ENCODE data around the gene STPG1. TPM values are rescaled to one million over a fixed set of nuclear protein-coding genes. Genes with fewer than 3 reads are reported as not detected.

Gene STPG1
- total and polyA plus RNA-seq, 9 of the 15 experiments (the other 6 are each of a cell fraction or from before 2014, with no cell fraction given): 5.0 to 11.9 (median 8.3) TPM

GRCh38 chr1:24357038-24357437 is 56.5 kb downstream of the STPG1 start:
- Histone ChIP-seq H3K27me3 (ENCODE audit: control insufficient read depth in 2 of 2, insufficient read depth in 2 of 2, low read length in 2 of 2) (peaks cover 0 to 64% of the 10 kb centered on the region in 2 experiments; a peak in 3 of 5 replicates), H3K9me1 (ENCODE audit: control insufficient read depth, insufficient read depth, low read length) (no peaks in the 10 kb centered on the region), H2AFZ (ENCODE audit: low read depth, low read length) (no peak overlapping the region), H3K4me3 (no peak overlapping the region), H3K9ac (ENCODE audit: insufficient read depth in 1 of 2, low read depth in 2 of 2, low read length in 2 of 2) (no peak overlapping the region), H3K9me3 (replicated peaks; ENCODE audit: control insufficient read depth, insufficient read depth, low read depth, low read length) (no peaks in the 10 kb centered on the region), H3K4me1 (replicated peaks in 1 of 2; ENCODE audit: control insufficient read depth in 2 of 2, insufficient read depth in 2 of 2, low read length in 2 of 2) (no peaks in the 10 kb centered on the region), H3K79me2 (ENCODE audit: control insufficient read depth, insufficient read depth, low read length) (no peaks in the 10 kb centered on the region), H3K36me3 (ENCODE audit: control insufficient read depth, insufficient read depth, low read length) (no peaks in the 10 kb centered on the region), H4K20me1 (replicated peaks; ENCODE audit: control insufficient read depth, insufficient read depth, low read length) (peaks cover 4% of the 10 kb centered on the region; the same call in 1 of the 2 replicates), H3K4me2 (ENCODE audit: insufficient read depth, low read length) (no peak overlapping the region), H3K27ac (ENCODE audit: extremely low read depth, low read depth, low read length) (no peak overlapping the region)
- WGBS (ENCODE audit: insufficient coverage, low coverage, missing lambda C conversion rate): 31% methylated on average over 7 of the region's 7 CpGs
- no peak for ATAC-seq
- DNase-seq (ENCODE audit: extremely low read depth in 1 of 4, low spot score in 3 of 4): no peak
- CTCF ChIA-PET (ENCODE audit: low intra/inter-chr PET ratio): no interaction called here
- POLR2A ChIA-PET: interaction anchor here (0.6 kb wide), 1 partner anchor 1222 kb away, joined by 3 read pairs; no protein-coding TSS in a partner anchor
- FAIRE-seq: no peak
- in situ Hi-C loops (cut with MboI): no loop called here
- intact Hi-C loops (cut with micrococcal nuclease): no loop called here
- BruUV-seq (replicated peaks): no TSS peak
- TF ChIP-seq CEBPB (tag; IDR thresholded peaks at IDR 0.05) (no peak), CBFA2T2 (conservative IDR thresholded peaks at IDR 0.05) (no peak), SP2 (IDR thresholded peaks at IDR 0.05; ENCODE audit: extremely low read depth, low read depth, low read length, poor library complexity, severe bottlenecking) (no peak), NFIC (IDR thresholded peaks at IDR 0.05) (no peak), SIRT6 (IDR thresholded peaks at IDR 0.05; ENCODE audit: low read depth, low read length) (no peak), HMGN3 (IDR thresholded peaks at IDR 0.05; ENCODE audit: borderline replicate concordance, extremely low read depth, insufficient read length, low read depth, low read length) (no peak), ATF1 (CRISPR knock-in tag; IDR thresholded peaks at IDR 0.05) (no peak), ATF1 (tag; IDR thresholded peaks at IDR 0.05) (no peak), VEZF1 (CRISPR knock-in tag; IDR thresholded peaks at IDR 0.05) (no peak), POLR2G (IDR thresholded peaks at IDR 0.05; ENCODE audit: low read depth, low read length) (no peak)
- TF ChIP-seq, protein P1, sequence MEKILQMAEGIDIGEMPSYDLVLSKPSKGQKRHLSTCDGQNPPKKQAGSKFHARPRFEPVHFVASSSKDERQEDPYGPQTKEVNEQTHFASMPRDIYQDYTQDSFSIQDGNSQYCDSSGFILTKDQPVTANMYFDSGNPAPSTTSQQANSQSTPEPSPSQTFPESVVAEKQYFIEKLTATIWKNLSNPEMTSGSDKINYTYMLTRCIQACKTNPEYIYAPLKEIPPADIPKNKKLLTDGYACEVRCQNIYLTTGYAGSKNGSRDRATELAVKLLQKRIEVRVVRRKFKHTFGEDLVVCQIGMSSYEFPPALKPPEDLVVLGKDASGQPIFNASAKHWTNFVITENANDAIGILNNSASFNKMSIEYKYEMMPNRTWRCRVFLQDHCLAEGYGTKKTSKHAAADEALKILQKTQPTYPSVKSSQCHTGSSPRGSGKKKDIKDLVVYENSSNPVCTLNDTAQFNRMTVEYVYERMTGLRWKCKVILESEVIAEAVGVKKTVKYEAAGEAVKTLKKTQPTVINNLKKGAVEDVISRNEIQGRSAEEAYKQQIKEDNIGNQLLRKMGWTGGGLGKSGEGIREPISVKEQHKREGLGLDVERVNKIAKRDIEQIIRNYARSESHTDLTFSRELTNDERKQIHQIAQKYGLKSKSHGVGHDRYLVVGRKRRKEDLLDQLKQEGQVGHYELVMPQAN (IDR thresholded peaks at IDR 0.05; ENCODE audit: borderline replicate concordance): no peak
- TF ChIP-seq, protein P2, sequence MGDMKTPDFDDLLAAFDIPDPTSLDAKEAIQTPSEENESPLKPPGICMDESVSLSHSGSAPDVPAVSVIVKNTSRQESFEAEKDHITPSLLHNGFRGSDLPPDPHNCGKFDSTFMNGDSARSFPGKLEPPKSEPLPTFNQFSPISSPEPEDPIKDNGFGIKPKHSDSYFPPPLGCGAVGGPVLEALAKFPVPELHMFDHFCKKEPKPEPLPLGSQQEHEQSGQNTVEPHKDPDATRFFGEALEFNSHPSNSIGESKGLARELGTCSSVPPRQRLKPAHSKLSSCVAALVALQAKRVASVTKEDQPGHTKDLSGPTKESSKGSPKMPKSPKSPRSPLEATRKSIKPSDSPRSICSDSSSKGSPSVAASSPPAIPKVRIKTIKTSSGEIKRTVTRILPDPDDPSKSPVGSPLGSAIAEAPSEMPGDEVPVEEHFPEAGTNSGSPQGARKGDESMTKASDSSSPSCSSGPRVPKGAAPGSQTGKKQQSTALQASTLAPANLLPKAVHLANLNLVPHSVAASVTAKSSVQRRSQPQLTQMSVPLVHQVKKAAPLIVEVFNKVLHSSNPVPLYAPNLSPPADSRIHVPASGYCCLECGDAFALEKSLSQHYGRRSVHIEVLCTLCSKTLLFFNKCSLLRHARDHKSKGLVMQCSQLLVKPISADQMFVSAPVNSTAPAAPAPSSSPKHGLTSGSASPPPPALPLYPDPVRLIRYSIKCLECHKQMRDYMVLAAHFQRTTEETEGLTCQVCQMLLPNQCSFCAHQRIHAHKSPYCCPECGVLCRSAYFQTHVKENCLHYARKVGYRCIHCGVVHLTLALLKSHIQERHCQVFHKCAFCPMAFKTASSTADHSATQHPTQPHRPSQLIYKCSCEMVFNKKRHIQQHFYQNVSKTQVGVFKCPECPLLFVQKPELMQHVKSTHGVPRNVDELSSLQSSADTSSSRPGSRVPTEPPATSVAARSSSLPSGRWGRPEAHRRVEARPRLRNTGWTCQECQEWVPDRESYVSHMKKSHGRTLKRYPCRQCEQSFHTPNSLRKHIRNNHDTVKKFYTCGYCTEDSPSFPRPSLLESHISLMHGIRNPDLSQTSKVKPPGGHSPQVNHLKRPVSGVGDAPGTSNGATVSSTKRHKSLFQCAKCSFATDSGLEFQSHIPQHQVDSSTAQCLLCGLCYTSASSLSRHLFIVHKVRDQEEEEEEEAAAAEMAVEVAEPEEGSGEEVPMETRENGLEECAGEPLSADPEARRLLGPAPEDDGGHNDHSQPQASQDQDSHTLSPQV (IDR thresholded peaks at IDR 0.05): no peak
